K562 (cell line): ENCODE results near the gene ZNF814. TPM values are rescaled to one million over a fixed set of nuclear protein-coding genes. Genes with fewer than 3 reads are reported as not detected.

Experiments used
- CBX1 ChIP-seq: sonication (generic); IDR thresholded peaks from 2 replicates; pipeline ENCODE4 v1.6.1; 2016; ENCODE audit warnings: antibody characterized with exemption, low read depth, mild to moderate bottlenecking
- ERF ChIP-seq: fragments of 450-650 bp; formaldehyde crosslinking; IDR thresholded peaks from 2 replicates; pipeline ENCODE4 v1.4.0; 2020; ENCODE audit warnings: mild to moderate bottlenecking, mixed read lengths
- FOXK2 ChIP-seq, 2 experiments: fragments of 450-650 bp; IDR thresholded peaks in 1 of 2; conservative IDR thresholded peaks in 1 of 2; 2 replicates each; pipeline ENCODE4 v1.6.1; 2016; ENCODE audit warnings: low read depth in 2 of 2, mild to moderate bottlenecking in 1 of 2
- HDGF ChIP-seq: fragments of 450-650 bp; IDR thresholded peaks from 2 replicates; pipeline ENCODE4 v1.6.1; 2016
- KAT7 ChIP-seq: sonication (generic); formaldehyde crosslinking; IDR thresholded peaks from 2 replicates; pipeline ENCODE4 v1.8.0; 2022; ENCODE audit warnings: missing genetic modification reagents, mild to moderate bottlenecking, borderline replicate concordance
- KDM5B ChIP-seq: fragments of 200-600 bp; sonication (generic); IDR thresholded peaks from 2 replicates; pipeline ENCODE4 v1.6.1; 2012; ENCODE audit warnings: low read depth, mild to moderate bottlenecking, moderate library complexity, low read length, control low read depth, inconsistent platforms; ENCODE audit not compliant: insufficient replicate concordance
- MBD2 ChIP-seq: sonication (generic); IDR thresholded peaks from 2 replicates; pipeline ENCODE4 v1.6.1; 2016; ENCODE audit warnings: low read depth, borderline replicate concordance
- MTA1 ChIP-seq: fragments of 450-650 bp; IDR thresholded peaks from 2 replicates; pipeline ENCODE4 v1.6.1; 2017; ENCODE audit warnings: borderline replicate concordance
- PATZ1 ChIP-seq: fragments of 250-450 bp; sonication (Bioruptor Pico); IDR thresholded peaks from 2 replicates; pipeline ENCODE4 v1.5.0; 2020; ENCODE audit warnings: mild to moderate bottlenecking, borderline replicate concordance
- TAF9B ChIP-seq: fragments of 450-650 bp; IDR thresholded peaks from 2 replicates; pipeline ENCODE4 v1.6.1; 2018; ENCODE audit warnings: mild to moderate bottlenecking; ENCODE audit not compliant: partially characterized antibody
- THAP12 ChIP-seq: fragments of 250-450 bp; sonication (Bioruptor Pico); IDR thresholded peaks from 2 replicates; pipeline ENCODE4 v1.9.0; 2021; ENCODE audit warnings: mild to moderate bottlenecking, inconsistent platforms
- ZBTB1 ChIP-seq: sonication (generic); formaldehyde crosslinking; IDR thresholded peaks from 2 replicates; pipeline ENCODE4 v1.8.1; 2023; ENCODE audit warnings: missing genetic modification reagents, low read depth, mild to moderate bottlenecking, borderline replicate concordance
- ZNF584 ChIP-seq: fragments of 200-800 bp; sonication (Bioruptor generic); IDR thresholded peaks from 2 replicates; pipeline ENCODE4 v1.6.1; 2016; ENCODE audit warnings: low read depth, mild to moderate bottlenecking, missing genetic modification characterization, missing compliant biosample characterization
- polyA plus RNA-seq, 8 experiments: library from polyadenylated mRNA; depleted of rRNA in 4 of 8; stranded (reverse) in 5 of 8; unstranded in 3 of 8; fragments of >200 nt; fragmentation: Nextera tagmentation in 2 of 8; fragmentation: Illumina TruSeq in 1 of 8; extraction: Ambion mirVana in 2 of 8; extraction: Trizol in 1 of 8; gene quantifications; 2 replicates each; pipeline versions ENCODE4 v1.2.1 to v1.2.3, GENCODE V29; 2011 to 2014; ENCODE audit warnings: inconsistent platforms in 1 of 8, missing spikeins in 1 of 8
- total RNA-seq, 7 experiments: library from RNA; depleted of rRNA in 6 of 7; stranded (reverse); fragments of >200 nt in 6 of 7; fragmentation: Illumina TruSeq in 2 of 7; extraction: Trizol in 2 of 7; gene quantifications; 2 replicates each; pipeline versions ENCODE4 v1.2.1 to v1.2.3, GENCODE V29; 2011 to 2021; ENCODE audit warnings: low replicate concordance in 1 of 7
- TF ChIP-seq, protein P1 (sequence below): fragments of 250-450 bp; sonication (Bioruptor Pico); IDR thresholded peaks from 2 replicates; pipeline ENCODE4 v1.5.0; 2022; ENCODE audit warnings: mild to moderate bottlenecking
- TF ChIP-seq, protein P2 (sequence below): sonication (generic); formaldehyde crosslinking; IDR thresholded peaks from 2 replicates; pipeline ENCODE4 v1.8.1; 2023; ENCODE audit warnings: mild to moderate bottlenecking, missing genetic modification reagents
- TF ChIP-seq, protein P3 (sequence below): fragments of 450-650 bp; IDR thresholded peaks from 2 replicates; pipeline ENCODE4 v1.6.1; 2016; ENCODE audit warnings: mild to moderate bottlenecking

The ZNF814 gene
- total and polyA plus RNA-seq, 9 of the 15 experiments (the other 6 are each of a cell fraction or from before 2014, with no cell fraction given), result 0.42 to 3.5 (median 1.9) TPM

DNA sequence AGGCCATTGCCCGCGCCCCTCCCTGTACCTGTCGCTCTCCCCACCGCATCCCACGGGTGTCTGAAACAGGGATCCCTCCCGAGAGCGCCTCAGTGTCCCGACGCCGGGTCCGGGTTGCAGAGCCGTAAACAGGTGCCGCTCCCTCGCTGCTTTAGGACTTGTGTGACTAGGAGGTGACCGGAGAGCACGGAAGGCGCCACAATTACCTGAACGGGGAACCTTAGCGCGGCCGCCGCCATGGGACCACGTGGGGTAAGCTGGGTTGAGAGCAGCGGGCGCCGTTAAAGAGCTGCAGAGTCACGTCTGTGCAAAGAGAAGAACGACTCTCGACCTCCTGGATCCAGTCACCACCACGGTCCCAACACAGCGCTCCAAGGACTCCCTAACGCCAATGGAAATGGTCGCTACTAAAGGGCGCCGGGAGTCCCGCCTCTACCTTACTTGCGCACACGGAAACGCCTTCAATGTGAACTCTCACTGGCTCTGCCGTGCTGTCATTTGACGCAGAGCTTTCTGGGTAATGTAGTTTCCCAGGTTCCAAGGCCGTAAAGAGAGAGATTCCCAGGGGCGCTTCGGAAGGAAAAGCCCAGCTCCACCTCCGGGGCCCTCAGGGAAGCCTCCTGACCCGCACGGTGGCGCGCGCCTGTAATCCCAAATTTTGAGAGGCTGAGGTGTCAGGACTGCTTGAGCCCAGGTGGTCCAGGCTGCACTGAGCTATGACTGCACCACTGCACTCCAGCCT is 74.2 kb downstream of the ZNF814 start, which contains the start of gene ZNF552 (continued):
- TF ChIP-seq, protein P1, sequence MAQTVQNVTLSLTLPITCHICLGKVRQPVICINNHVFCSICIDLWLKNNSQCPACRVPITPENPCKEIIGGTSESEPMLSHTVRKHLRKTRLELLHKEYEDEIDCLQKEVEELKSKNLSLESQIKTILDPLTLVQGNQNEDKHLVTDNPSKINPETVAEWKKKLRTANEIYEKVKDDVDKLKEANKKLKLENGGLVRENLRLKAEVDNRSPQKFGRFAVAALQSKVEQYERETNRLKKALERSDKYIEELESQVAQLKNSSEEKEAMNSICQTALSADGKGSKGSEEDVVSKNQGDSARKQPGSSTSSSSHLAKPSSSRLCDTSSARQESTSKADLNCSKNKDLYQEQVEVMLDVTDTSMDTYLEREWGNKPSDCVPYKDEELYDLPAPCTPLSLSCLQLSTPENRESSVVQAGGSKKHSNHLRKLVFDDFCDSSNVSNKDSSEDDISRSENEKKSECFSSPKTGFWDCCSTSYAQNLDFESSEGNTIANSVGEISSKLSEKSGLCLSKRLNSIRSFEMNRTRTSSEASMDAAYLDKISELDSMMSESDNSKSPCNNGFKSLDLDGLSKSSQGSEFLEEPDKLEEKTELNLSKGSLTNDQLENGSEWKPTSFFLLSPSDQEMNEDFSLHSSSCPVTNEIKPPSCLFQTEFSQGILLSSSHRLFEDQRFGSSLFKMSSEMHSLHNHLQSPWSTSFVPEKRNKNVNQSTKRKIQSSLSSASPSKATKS (CRISPR knock-in tag), result no peak
- TF ChIP-seq MBD2 (peak; percentile 94), FOXK2 (conservative IDR thresholded peaks at IDR 0.05 in 1 of 2, IDR thresholded peaks at IDR 0.05 in 1 of 2; ENCODE audit: low read depth in 2 of 2) (peak; percentile 27 to 94; a peak in 2 of 4 replicates), THAP12 (CRISPR knock-in tag) (0 out of 2 replicates have a peak, but pooled peaks have one; percentile 7), ZNF584 (CRISPR knock-in tag) (no peak), ZBTB1 (no peak), MTA1 (0 out of 2 replicates have a peak, but pooled peaks have one; percentile 53), KAT7 (no peak), ERF (CRISPR knock-in tag) (0 out of 2 replicates have a peak, but pooled peaks have one; percentile 14), HDGF (no peak), KDM5B (peak; percentile 83), TAF9B (peak; percentile 29), CBX1 (no peak), PATZ1 (CRISPR knock-in tag) (no peak)
- TF ChIP-seq, protein P2, sequence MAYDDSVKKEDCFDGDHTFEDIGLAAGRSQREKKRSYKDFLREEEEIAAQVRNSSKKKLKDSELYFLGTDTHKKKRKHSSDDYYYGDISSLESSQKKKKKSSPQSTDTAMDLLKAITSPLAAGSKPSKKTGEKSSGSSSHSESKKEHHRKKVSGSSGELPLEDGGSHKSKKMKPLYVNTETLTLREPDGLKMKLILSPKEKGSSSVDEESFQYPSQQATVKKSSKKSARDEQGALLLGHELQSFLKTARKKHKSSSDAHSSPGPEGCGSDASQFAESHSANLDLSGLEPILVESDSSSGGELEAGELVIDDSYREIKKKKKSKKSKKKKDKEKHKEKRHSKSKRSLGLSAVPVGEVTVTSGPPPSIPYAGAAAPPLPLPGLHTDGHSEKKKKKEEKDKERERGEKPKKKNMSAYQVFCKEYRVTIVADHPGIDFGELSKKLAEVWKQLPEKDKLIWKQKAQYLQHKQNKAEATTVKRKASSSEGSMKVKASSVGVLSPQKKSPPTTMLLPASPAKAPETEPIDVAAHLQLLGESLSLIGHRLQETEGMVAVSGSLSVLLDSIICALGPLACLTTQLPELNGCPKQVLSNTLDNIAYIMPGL (CRISPR knock-in tag), result no peak
- TF ChIP-seq, protein P3, sequence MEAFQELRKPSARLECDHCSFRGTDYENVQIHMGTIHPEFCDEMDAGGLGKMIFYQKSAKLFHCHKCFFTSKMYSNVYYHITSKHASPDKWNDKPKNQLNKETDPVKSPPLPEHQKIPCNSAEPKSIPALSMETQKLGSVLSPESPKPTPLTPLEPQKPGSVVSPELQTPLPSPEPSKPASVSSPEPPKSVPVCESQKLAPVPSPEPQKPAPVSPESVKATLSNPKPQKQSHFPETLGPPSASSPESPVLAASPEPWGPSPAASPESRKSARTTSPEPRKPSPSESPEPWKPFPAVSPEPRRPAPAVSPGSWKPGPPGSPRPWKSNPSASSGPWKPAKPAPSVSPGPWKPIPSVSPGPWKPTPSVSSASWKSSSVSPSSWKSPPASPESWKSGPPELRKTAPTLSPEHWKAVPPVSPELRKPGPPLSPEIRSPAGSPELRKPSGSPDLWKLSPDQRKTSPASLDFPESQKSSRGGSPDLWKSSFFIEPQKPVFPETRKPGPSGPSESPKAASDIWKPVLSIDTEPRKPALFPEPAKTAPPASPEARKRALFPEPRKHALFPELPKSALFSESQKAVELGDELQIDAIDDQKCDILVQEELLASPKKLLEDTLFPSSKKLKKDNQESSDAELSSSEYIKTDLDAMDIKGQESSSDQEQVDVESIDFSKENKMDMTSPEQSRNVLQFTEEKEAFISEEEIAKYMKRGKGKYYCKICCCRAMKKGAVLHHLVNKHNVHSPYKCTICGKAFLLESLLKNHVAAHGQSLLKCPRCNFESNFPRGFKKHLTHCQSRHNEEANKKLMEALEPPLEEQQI, result no peak
